ENCODE results near the gene TTC34.

The TTC34 gene

GRCh38 chr1:2623571-2624337 lies 177.7 kb downstream of the TTC34 start:
- no peak for TF ChIP-seq CTCF (IDR thresholded peaks at IDR 0.05; ENCODE audit: low read depth, low read length)

GRCh38 chr1:2617971-2618470 lies 183.5 kb downstream of the TTC34 start:
- DNase-seq (ENCODE audit: extremely low read depth, low read depth) = no peak
- no peak for TF ChIP-seq CTCF (IDR thresholded peaks at IDR 0.05; ENCODE audit: low read depth, low read length)

More at GRCh38 chr1:2623571-2624337, 177.7 kb downstream of the TTC34 start:
- no peak for DNase-seq (ENCODE audit: extremely low read depth, low read depth)

- no peak for DNase-seq (ENCODE audit: extremely low read depth, low read depth)
- TF ChIP-seq CTCF (IDR thresholded peaks at IDR 0.05; ENCODE audit: low read depth, low read length) = no peak
These were observed 187.3 kb downstream of the TTC34 start for GRCh38 chr1:2614145-2614544.

- DNase-seq (ENCODE audit: extremely low read depth, low read depth) = no peak
- TF ChIP-seq CTCF (IDR thresholded peaks at IDR 0.05; ENCODE audit: low read depth, low read length) = no peak
These were observed 188.7 kb downstream of the TTC34 start for GRCh38 chr1:2612591-2613365.

GRCh38 chr1:2611621-2612437 lies 189.7 kb downstream of the TTC34 start:
- TF ChIP-seq CTCF (IDR thresholded peaks at IDR 0.05; ENCODE audit: low read depth, low read length) = no peak
- no peak for DNase-seq (ENCODE audit: extremely low read depth, low read depth)

GRCh38 chr1:2611031-2611501 lies 190.4 kb downstream of the TTC34 start:
- DNase-seq (ENCODE audit: extremely low read depth, low read depth) = no peak
- no peak for TF ChIP-seq CTCF (IDR thresholded peaks at IDR 0.05; ENCODE audit: low read depth, low read length)
